ENCODE data around the gene CD36.

Gene CD36

DNA sequence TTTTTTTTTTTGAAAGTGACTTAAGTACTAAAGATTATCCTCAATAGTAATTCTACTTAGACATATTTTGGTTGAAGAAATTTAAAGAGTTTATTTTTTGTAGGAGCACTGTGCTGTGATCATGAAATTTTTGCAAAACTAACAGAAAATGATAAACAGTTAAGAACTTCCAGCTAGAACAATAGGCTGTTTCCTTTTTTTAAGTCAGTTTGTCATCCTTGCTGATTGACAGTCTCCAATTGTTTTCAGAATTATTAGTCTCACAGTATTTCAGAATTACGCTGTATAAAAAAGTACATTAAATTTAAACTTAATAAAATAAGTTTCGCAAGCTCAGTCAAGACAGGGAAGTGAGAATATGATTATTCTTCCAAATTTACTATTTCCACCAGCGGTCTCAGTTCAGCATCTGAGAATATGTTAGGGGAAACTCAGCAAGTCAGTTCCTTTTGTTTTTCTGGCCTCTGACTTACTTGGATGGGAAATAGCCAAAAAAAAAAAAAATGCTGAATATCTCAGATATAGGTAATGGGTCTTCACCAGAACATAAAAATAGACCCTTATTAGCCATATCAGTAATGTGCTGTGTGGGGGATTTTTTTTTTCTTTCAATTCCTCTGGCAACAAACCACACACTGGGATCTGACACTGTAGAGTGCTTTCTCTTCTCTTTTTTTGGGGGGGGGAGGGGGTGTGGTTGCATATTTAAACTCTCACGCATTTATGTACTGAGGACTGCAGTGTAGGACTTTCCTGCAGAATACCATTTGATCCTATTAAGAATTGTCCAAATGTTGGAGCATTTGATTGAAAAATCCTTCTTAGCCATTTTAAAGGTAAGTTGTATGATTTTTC, at the start of gene CD36:
Gene CD36 (plus strand): TSS at position 732 of the 855 bp plus-strand sequence. CDS start 8,099 bp downstream, outside the sequence.
- no peak for DNase-seq

DNA sequence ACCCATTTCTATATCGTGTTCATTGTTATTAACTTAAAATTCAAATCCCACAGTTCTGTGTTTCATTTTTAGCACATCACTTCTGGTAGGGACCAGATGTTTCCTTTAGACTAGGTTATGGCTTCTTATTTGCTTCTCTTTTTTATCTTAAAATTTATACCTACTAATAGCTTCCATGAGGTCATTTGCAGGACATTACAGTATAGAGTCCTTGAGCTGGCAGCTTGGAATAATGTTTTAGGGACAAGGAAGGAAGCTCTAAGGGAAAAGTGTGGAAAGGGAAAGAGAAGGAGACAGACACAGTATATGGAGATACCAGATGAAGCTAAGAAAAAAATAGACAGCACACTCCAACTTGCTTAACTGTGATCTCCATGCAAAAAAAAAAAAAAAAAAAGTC, 48.8 kb upstream of the CD36 start:
- no peak for DNase-seq

DNA sequence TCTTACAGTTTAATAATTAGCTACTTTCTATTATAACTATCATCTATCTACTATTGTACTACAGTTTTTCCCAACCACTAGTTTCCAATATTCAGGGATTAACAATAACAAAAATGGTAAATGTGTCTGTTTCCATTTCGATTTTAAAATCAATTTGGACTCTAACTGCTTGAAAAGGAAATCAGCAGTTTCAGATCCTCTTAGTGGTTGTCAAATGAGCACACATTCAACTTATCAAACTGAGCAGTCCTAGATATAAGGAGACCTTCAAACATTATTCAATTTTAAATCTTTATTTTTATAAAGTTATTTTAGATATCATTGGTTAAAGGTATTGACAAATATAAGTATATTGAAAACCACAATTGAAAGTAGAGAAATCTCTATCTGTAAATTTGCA, 46.8 kb upstream of the CD36 start:
- no peak for DNase-seq

DNA sequence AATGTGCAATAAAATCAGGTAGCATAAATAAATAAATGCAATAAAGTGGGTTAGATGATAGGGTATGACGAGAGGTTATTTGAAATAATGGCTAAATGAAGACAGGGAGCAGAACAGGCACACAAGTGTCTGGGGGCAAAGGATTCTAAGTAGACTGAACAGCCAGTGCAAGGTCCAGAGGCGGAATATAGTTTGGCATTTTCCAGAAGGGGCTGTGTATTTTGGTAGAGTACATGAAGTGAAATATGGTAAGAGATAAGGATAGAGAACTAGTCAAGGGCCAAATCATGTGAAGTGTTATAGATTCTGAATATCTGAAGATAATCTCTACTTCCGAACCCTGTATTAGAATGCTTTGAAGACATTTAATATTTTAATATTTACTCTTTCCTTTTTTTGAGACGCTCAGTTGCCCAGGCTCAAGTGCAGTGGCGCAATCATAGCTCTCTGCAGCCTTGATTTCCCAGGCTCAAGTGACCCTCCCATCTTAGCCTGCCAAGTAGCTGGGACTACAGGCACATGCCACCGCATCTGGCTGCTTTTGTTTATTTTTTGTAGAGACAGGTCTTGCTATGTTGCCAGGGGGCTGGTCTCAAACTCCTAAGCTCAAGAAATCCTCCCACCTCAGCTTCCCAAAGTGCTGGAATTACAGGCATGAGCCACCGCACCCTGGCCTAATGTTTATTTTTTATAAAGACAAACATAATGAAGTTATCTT, 44.4 kb upstream of the CD36 start:
- no peak for DNase-seq

DNA sequence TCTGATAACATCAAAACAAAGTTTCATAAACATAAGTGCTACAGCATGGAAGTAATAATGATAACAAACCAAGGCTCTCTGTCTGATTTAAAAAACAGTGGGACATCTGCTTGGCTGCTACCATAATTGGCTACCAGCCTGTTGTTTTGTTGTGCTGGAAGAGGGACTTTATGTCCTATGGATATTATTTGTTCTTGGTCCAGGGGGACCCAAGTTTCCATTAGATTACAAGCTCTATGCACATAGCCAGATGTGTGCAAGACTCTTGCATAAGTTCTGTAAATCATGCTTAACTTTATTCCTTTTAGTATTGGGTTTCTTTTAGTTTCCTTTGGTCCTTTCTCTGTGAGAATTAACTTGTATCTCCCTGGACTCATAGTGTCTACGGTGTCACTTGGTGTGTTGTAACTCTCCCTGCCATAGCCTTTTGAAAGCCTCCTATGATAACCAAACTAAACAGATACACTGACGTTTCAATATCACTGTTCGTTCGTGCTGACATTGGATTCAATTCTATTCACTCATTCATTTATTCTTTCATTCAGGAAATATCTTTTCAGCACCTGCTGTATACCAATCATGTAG, 41.4 kb upstream of the CD36 start:
- no peak for DNase-seq

DNA sequence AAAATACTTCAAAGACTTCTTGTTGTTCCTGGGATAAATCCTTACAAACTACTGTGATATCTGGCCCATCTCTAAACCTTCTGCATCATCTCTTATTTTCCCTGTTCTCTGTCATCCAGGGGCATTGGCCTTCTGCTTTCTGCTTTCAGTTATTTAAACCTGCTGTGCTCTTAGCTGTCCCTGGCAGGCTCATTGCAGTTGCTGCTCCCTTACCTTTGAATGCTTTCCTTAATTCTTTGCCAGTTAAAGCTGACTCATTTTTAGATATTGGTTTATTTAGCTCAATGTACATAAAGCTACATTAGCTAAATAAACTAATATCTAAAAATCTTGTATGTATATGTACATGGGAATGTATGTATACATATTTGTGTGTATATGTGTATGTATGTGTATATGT, 40.6 kb upstream of the CD36 start:
- no peak for DNase-seq

DNA sequence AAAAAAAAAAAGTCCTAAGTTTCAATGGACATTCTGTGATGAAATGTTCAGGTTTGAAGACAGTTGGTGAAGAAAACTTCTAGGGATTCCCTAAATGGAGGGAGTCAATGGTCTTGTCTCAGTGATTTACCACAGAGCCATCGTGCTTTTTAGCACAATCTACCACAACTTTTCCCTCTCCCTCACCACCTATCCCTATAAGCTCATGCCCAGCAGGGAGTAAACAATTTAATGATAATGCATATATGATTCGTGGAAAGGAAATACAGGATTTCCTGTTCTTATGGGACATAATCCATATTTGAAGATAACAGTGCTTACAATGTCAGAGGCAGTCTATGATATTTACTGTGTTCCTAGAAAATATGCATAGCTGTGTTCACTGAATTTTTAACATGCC, 38.4 kb upstream of the CD36 start:
- DNase-seq, result no peak

DNA sequence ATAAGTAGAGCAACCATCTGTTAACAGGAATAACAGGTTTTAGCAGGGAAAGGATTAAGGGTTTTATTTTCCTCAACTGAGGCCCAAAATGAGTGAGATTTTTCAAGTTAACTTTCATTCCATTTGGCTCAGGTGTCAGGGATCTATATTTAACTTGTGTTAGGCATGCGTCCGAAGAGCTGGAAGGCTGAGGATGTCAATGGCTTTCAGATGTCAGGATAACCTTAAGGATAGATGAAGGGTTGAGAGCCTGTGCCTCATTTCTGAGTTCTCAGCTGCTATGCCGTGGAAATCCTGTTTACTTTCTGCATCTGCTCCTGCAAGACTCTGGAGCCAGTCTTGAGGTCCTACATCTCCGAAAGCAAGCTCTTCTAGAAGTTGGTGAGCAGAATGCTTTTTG, 36.4 kb upstream of the CD36 start:
- no peak for DNase-seq

DNA sequence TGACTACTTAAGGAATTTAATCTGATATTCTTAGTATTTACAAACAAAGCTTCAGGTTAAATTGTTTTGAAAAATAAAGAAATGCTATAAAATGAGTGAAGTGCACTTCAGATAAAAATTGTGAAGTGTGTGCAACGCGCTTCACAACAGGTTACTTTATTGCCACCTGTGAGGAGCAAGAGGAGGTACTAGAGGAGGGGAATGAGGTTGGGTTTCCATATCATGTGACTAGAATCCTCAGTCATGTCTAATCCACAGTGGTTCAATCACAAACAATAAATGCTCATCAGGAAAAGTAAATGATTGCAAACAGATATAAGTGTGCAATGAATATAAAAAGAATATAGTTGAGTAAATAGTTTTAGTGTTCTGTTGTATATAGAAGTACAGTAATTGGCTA, 34.5 kb upstream of the CD36 start:
- no peak for DNase-seq

DNA sequence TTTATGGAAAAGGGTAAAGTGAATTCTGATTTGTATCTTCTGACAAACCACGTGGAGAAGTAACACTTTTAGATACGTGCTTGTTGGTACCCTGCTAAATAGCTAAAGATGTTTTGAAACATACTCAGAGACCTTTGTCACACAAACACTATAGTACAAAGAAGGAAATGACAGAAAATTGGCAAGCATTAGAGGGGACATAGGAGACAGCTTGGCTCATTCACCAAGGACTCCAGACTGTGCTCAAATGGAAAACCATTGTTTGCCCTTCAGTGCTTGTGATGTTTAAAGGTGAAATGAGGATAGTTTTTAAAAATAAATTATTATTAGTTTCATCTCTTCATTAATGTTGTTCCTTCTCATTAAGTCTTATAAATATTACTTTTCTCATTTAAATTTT, 34.0 kb upstream of the CD36 start:
- no peak for DNase-seq

DNA sequence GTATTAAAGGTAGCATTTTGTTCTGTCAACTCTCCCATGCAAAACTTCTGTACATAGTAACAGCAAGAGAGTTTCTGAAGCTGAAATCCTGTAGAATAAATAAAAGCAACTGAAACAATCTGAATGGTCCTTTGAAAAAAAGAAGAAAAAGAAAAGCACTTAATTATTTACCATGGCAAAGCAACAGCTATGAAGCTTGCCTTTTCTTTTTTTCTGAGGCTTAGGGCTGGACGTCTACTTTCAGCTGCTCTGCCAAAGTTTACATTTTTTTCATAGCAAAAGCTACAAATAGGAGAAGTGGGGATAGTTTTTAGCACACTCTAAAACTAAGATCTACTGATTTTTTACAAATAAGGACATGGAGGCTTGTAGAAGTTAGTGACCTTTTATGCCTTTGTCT, 31.3 kb upstream of the CD36 start:
- no peak for DNase-seq

DNA sequence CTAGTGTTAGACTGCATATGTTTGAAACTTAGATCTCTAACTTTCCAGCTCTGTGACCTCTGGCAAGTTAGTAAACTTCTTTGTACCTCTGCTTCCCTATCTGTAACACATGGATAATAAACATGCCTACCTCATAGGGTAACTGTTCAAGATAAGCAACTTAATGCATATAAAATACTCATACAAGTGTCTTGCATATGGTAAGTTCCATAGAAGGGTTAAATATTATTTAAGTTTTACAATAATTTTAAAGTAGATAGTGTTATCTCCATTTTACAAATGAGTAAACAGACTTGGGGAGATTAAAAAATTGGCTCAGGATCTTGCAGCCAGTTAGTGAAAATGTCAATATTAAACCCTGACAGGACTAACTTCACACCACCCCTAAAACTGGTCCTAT, 30.1 kb upstream of the CD36 start:
- DNase-seq, result no peak

DNA sequence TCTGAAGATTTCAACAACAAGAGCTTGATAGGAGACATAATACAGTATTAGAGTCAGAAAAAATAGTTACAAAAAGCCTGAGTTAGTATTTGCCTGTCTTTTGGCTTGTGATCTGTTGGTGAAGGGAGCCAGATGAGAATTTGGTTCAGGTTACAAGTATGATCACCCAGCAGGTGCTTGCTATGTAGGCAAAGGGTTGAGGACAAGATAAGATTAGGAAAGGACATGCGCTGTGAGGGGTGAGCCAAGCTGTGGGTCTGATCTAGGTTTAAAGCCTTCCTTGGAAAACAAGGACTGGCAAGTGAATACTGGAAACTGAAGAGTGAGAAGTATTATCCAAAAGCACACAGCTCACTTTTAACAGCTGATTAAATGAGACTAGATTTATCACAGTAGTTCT, 28.7 kb upstream of the CD36 start:
- DNase-seq, result no peak

DNA sequence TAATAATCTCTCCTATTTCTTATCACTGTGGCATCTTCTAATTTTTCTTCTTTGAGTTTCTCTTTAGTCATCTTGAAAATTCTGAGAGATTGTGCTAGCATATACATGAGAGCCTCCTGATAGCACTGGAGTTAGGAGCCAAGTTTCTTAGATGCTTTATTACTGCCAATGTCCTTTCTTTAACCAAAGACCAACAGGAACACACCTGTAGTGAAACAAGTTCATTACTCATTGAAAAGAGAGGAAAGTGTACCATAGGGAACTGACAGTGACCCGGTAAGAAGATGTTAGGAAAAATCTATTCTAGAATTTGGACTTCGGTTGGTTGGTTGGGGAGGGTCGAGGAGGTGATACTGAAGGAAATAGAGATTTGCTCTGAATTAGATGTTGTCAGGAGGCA, 27.1 kb upstream of the CD36 start:
- DNase-seq, result no peak

DNA sequence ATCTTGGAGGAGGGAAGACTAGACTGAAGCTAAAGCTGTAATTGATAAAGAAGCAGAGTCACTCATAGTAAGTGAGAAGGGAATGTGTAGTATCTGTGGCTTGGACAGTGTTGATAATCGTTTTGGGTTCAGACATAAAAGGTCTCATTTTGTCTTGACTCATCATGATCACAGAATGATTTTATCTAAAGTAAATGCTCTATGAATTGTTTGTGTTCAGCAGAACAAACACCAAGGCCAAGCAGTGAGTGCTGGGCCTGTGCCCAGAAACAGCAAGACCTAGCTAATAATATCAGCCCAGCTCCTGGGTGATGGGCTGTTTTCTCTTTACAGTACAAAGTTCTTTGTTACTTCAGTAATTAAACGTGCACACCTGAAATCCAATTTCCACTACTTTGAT, 26.7 kb upstream of the CD36 start:
- no peak for DNase-seq

DNA sequence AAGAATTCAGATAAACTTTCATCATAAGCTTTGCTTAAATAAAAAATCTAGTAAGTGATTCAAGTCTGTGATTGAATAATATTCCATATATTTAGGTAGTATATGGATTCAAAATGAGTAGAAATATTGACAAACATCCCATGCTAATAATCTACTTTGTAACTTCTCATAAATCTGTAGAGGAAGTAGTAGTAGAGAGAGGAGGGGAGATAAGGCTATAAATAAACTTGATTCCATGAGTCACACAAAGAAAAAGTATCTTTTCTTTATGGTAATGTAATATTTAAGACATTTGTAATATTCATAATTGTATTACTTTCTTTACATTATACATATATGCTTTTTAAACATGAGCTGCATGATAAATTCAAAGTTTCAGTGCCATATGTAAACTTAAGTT, 25.6 kb upstream of the CD36 start:
- no peak for DNase-seq

DNA sequence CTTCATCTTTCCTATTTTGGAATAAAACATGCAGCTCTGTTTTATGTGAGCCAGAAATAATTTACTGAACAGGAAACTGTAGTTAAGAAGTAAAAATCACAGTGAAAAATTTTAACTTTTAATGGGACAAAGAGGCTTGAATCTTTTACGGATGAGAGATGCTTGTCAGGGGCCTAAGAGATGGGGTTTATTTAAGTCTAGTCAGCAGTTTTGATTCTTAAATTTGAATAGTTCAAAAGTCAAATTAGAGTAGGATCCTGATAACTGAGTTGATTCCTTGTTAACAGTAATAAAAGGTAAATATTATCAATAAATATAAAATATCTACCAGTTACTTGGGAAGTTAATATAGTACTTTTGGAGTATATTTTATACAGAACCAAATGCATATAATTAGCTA, 24.9 kb upstream of the CD36 start:
- no peak for DNase-seq

DNA sequence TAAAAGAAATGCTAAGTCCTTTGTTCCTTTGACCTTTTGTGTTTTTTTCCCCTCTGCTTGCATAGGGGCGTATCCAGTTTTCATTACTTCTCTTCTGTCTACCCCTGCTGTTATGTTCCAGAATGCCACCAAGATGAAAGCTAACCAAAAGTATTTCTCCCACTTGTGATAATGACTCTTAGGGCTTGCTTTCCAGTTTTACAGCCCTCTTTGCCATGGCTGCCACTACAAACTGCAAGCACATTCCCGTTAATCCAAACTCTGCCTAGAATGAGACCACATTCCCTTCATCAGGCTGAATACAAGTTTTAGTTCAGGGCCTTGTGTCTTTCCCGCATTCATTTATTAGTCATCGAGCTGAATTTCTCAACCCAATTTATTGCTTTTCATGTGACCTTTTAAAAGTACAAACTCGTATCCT, 23.6 kb upstream of the CD36 start:
- DNase-seq, result no peak

DNA sequence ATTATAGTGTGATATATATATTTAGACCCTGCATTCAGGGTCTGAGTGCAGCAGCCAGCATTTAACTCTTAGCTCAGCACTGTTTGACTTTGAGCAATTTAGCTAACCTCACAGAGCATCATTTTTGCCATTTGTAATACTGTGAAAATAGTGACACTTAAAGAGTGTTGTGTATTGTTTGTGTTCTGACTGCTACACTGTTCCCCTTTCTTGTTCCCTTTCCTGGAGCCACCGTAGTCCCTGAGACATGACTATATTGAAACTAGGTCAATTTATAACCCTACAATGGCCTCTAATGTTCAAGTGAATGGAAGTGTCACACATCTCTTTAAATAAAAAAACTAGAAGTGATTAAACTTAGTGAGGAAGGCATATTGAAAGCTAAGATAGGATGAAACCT, 20.3 kb upstream of the CD36 start:
- no peak for DNase-seq

DNA sequence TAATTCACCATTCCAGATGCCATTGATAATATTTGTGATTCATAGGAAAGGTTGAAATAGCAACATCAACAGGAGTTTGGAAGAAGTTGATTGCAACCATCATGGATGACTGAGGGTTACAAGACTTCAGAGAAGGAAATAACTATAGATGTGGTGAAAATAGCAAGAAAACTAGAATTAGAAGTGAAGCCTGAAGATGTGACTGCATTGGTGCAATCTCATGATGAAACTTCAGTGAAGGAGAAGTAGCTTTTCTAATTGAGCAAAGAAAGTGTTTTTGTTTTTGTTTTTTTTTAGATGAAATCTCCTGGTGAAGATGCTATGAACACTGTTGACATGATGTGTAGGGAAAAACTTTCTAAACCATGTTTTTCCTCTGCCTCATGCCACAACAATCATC, 18.7 kb upstream of the CD36 start:
- DNase-seq, result no peak

DNA sequence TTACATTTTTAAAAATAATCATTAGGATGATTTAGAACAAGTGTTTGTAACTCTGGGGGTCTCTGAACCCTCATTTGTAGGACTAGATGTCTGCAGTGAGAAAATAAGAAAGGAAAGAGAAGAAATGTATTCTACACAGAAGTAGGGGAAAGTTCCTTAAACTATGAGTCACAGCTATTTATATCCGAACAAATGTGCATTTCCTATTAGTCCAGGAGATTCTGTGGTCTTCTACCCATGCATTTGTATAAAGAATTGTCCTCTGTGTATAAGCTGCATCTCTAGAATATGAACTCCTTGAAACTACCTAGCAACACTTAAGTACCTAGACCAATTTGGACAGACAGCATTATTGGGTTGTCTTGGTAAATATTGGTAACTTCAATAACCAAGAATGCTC, 15.9 kb upstream of the CD36 start:
- DNase-seq, result no peak

DNA sequence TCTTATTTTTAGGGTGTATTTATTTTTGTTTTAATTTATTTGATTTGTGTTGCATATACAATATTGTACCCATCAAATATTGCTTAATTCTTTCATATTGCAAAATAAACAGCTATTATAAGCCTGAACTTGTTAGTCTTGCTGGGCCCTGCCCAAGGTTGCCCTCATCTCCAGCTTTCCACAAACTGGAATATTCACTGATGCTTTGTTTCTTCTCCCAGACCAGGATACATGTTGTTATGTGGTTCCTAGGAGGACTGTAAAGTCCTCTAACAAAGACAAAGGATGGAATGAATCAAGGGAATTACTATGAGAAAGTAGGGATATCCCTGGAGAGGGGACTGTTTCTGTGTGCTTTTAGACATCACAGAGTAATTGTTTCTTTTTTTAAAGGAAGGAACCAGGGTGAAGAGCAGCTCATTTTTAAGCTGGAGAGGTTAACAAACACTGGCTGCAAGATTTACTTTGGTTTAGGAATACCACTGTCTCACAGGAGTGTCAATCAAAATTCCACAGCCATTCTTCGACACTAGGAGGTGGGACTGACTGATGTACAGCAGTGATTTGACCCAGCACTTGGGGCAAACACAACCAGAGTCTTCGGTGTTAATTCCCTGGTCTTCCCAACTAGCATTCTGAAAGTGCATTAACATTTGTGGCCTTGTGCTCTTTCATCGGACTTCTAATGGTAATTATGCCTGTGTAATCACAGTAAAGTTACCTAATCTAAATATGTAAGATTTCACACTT, 14.8 kb upstream of the CD36 start:
- no peak for DNase-seq

DNA sequence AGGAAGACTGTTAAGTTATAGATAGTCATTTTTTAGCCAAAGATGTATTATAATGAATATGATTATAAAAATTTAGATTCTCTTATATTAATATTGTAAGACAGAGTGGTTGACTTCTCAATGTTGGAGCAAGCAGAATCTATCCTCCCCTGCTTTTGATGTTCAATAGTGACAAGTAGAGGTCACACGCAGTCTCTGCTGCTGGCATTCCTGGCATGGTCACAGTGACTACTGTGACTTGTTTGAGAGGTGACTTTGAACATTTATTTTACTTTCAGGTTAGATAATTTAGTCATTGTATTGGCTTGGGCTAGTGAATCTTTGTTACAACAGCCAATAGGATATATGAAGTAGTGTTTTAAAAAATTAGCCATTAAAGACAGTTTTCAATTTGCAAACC, 13.7 kb upstream of the CD36 start:
- no peak for DNase-seq

DNA sequence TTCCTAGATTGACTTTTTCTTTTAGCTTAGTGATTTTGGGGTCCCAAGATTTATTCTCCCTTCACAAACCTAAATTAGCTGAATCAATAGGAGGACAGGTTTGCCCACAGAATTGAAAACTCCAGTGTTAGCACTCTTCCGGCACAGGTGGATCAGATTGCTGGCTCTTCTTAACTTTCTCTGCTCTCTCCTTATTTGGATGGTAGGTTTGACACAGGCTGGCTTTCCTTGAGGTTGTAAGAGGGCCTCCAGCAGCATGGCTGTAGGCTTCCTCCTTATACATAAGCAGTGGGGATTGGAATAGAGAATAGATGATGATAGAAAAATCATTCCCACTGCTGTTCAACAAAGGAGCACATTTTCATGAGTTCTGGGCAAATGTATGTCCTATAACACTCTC, 9.4 kb upstream of the CD36 start:
- no peak for DNase-seq

Measured in NCI-H187 (cell line).